GM23338 (cell line): ENCODE measurements around the gene ZNF281. TPM values are rescaled to one million over a fixed set of nuclear protein-coding genes. Genes with fewer than 3 reads are reported as not detected.

Source experiments
- ATAC-seq: fragments of 200-7000 bp; cut with Tn5 transposase; 3 replicates; pipeline ENCODE4 v1.9.1; 2020
- DNase-seq: peaks from one replicate; pipeline ENCODE4 v3.0.0-alpha.2; 2015; ENCODE audit warnings: low spot score
- H2AFZ ChIP-seq: fragments of 200-600 bp; sonication (generic); 2 replicates; pipeline ENCODE4 v1.8.0; 2016; ENCODE audit warnings: antibody characterized with exemption, mild to moderate bottlenecking, moderate library complexity
- H3F3A ChIP-seq: fragments of 200-600 bp; sonication (generic); replicated peaks from 2 replicates; pipeline ENCODE4 v1.8.0; 2017; ENCODE audit warnings: antibody characterized with exemption, mixed run types, low read depth
- H3K27ac ChIP-seq: fragments of 200-600 bp; sonication (generic); 2 replicates; pipeline ENCODE4 v1.6.1; 2016; ENCODE audit warnings: low read depth
- H3K27me3 ChIP-seq: fragments of 200-600 bp; sonication (generic); 2 replicates; pipeline ENCODE4 v1.8.0; 2016; ENCODE audit warnings: mild to moderate bottlenecking, mixed run types, moderate library complexity; ENCODE audit not compliant: insufficient read depth
- H3K36me3 ChIP-seq: fragments of 200-600 bp; sonication (generic); 2 replicates; pipeline ENCODE4 v1.8.0; 2016; ENCODE audit warnings: mild to moderate bottlenecking; ENCODE audit not compliant: insufficient read depth
- H3K4me1 ChIP-seq: fragments of 200-600 bp; sonication (generic); 2 replicates; pipeline ENCODE4 v1.8.0; 2016; ENCODE audit warnings: mild to moderate bottlenecking, moderate library complexity; ENCODE audit not compliant: insufficient read depth
- H3K4me2 ChIP-seq: fragments of 200-600 bp; sonication (generic); 2 replicates; pipeline ENCODE4 v1.7.1; 2017; ENCODE audit warnings: mixed run types
- H3K4me3 ChIP-seq: fragments of 200-600 bp; sonication (generic); 2 replicates; pipeline ENCODE4 v1.6.1; 2016; ENCODE audit warnings: mixed run types
- H3K79me2 ChIP-seq: fragments of 200-600 bp; sonication (generic); replicated peaks from 2 replicates; pipeline ENCODE4 v1.8.0; 2017; ENCODE audit warnings: mild to moderate bottlenecking; ENCODE audit not compliant: insufficient read depth
- H3K9me2 ChIP-seq: fragments of 200-600 bp; sonication (generic); 2 replicates; pipeline ENCODE4 v1.8.0; 2017; ENCODE audit not compliant: insufficient read depth
- H4K20me1 ChIP-seq: fragments of 200-600 bp; sonication (generic); replicated peaks from 2 replicates; pipeline ENCODE4 v1.8.0; 2017; ENCODE audit warnings: mild to moderate bottlenecking; ENCODE audit not compliant: insufficient read depth
- H3K27ac Mint-ChIP-seq: 2 replicates; pipeline ENCODE4 v1.8.0; 2020; ENCODE audit warnings: inconsistent platforms, mild to moderate bottlenecking, moderate library complexity, mixed read lengths
- H3K27me3 Mint-ChIP-seq: 3 replicates; pipeline ENCODE4 v1.8.0; 2022; ENCODE audit warnings: low read depth, mild to moderate bottlenecking, moderate library complexity, mixed read lengths, inconsistent platforms; ENCODE audit not compliant: insufficient read depth, poor library complexity
- H3K36me3 Mint-ChIP-seq: 3 replicates; pipeline ENCODE4 v1.8.0; 2021; ENCODE audit warnings: low read depth, mild to moderate bottlenecking, inconsistent platforms, moderate library complexity, mixed read lengths
- H3K4me1 Mint-ChIP-seq: 3 replicates; pipeline ENCODE4 v1.8.0; 2020; ENCODE audit warnings: mild to moderate bottlenecking, inconsistent platforms, mixed read lengths
- H3K4me3 Mint-ChIP-seq: 3 replicates; pipeline ENCODE4 v1.8.0; 2021; ENCODE audit warnings: moderate library complexity, mild to moderate bottlenecking, inconsistent platforms, mixed read lengths
- H3K9me3 Mint-ChIP-seq: 3 replicates; pipeline ENCODE4 v1.8.0; 2020; ENCODE audit warnings: moderate library complexity, mild to moderate bottlenecking, inconsistent platforms, mixed read lengths
- CREB1 ChIP-seq: fragments of 250-450 bp; sonication (Bioruptor Pico); IDR thresholded peaks from 2 replicates; pipeline ENCODE4 v1.5.0; 2020; ENCODE audit warnings: low read depth, mild to moderate bottlenecking, moderate library complexity
- EZH2 ChIP-seq: fragments of 200-600 bp; sonication (generic); IDR thresholded peaks from one replicate; pipeline ENCODE4 v1.8.0; 2017; ENCODE audit warnings: antibody characterized with exemption, mild to moderate bottlenecking, low read depth; ENCODE audit not compliant: unreplicated experiment
- EZH2phosphoT487 ChIP-seq: fragments of 200-600 bp; sonication (generic); IDR thresholded peaks from one replicate; pipeline ENCODE4 v1.8.1; 2018; ENCODE audit warnings: antibody characterized with exemption; ENCODE audit not compliant: unreplicated experiment
- JUNB ChIP-seq: IDR thresholded peaks from one replicate; pipeline ENCODE4 v1.6.1; 2016; ENCODE audit warnings: antibody characterized with exemption; ENCODE audit not compliant: unreplicated experiment
- NANOG ChIP-seq: IDR thresholded peaks from 2 replicates; pipeline ENCODE4 v1.6.1; 2016; ENCODE audit warnings: antibody characterized with exemption, borderline replicate concordance
- POLR2AphosphoS5 ChIP-seq: IDR thresholded peaks from 2 replicates; pipeline ENCODE4 v1.6.1; 2016; ENCODE audit warnings: antibody characterized with exemption, low read depth
- STAT1 ChIP-seq: IDR thresholded peaks from one replicate; pipeline ENCODE4 v1.6.1; 2016; ENCODE audit warnings: antibody characterized with exemption; ENCODE audit not compliant: unreplicated experiment
- ZNF114 ChIP-seq: fragments of 250-450 bp; sonication (Bioruptor Pico); IDR thresholded peaks from 2 replicates; pipeline ENCODE4 v1.5.0; 2020; ENCODE audit warnings: mild to moderate bottlenecking, moderate library complexity
- ZNF331 ChIP-seq: fragments of 250-450 bp; sonication (Bioruptor Pico); IDR thresholded peaks from 2 replicates; pipeline ENCODE4 v1.5.0; 2020; ENCODE audit warnings: low read depth, mild to moderate bottlenecking, moderate library complexity
- polyA plus RNA-seq: library from polyadenylated mRNA; unstranded; fragments of >200 nt; fragmentation: Nextera tagmentation; extraction: Ambion mirVana; gene quantifications from 2 replicates; pipeline ENCODE4 v1.2.1, GENCODE V29; 2016
- total RNA-seq: library from RNA; depleted of rRNA; stranded (reverse); fragments of >200 nt; shearing (Covaris generic); gene quantifications from 2 replicates; pipeline ENCODE4 v1.2.3, GENCODE V29; 2014
- TF ChIP-seq, protein P1 (sequence below): fragments of 250-450 bp; sonication (Bioruptor Pico); IDR thresholded peaks from 2 replicates; pipeline ENCODE4 v1.5.0; 2020; ENCODE audit warnings: mild to moderate bottlenecking, moderate library complexity
- TF ChIP-seq, protein P2 (sequence below): IDR thresholded peaks from 2 replicates; pipeline ENCODE4 v1.6.1; 2016; ENCODE audit warnings: antibody characterized with exemption
- TF ChIP-seq, protein P3 (sequence below): IDR thresholded peaks from one replicate; pipeline ENCODE4 v1.6.1; 2018; ENCODE audit warnings: antibody characterized with exemption; ENCODE audit not compliant: unreplicated experiment
- TF ChIP-seq, protein P4 (sequence below), 2 experiments: fragments of 200-600 bp in 1 of 2; sonication (generic) in 1 of 2; conservative IDR thresholded peaks; 2 replicates each; pipeline versions ENCODE4 v1.5.1 to v1.6.1; 2016 to 2017; ENCODE audit warnings: antibody characterized with exemption in 2 of 2, low read depth in 2 of 2, mild to moderate bottlenecking in 2 of 2, moderate library complexity in 1 of 2

Gene ZNF281
- total and polyA plus RNA-seq, 2 experiments from 2014 or later = 62.1 to 79.3 TPM

DNA sequence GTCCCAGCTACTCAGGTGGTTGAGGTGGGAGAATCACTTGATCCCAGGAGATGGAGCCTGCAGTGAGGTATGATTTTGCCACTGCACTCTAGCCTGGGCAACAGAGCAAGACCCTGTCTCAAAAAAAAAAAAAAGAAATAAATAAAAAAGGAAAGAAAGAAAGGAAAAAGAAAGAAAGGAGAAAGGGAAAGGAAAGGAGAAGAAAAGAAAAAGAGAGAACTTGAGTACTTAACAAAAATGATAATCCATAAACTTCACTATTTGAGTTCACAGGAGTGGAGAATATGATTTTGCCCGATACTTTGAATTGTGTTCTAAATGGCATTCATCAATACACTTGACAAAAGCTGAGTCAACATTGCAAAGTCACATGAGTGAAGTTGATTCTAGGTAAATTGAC is 23.8 kb upstream of the ZNF281 start:
- Histone ChIP-seq H3K9me2 (no peaks in the 10 kb centered on the region), H3K36me3 (0 out of 2 replicates have a peak, but pooled peaks cover 13% of the 10 kb centered on the region), H3K79me2 (peaks cover 50% of the 10 kb centered on the region), H4K20me1 (peaks cover 12% of the 10 kb centered on the region), H3K4me1 (no peaks in the 10 kb centered on the region), H3K27me3 (no peaks in the 10 kb centered on the region), H2AFZ (no peak overlapping the region), H3F3A (peaks cover 10% of the 10 kb centered on the region; the same call in 1 of the 2 replicates), H3K4me3 (no peak overlapping the region), H3K27ac (peak overlapping the region; percentile 48; the same call in 1 of the 2 replicates), H3K4me2 (no peak overlapping the region)
- peaks cover 47% of the 10 kb centered on the region for H3K36me3 Mint-ChIP-seq
- no peaks in the 10 kb centered on the region; the same call in 2 of the 3 replicates for H3K4me1 Mint-ChIP-seq
- no peak overlapping the region for H3K4me3 Mint-ChIP-seq
- ATAC-seq (no peak), DNase-seq (no peak)
- no peak for TF ChIP-seq JUNB
- no peak for TF ChIP-seq EZH2phosphoT487
- no peak for TF ChIP-seq CREB1 (CRISPR knock-in tag)
- TF ChIP-seq, protein P1, sequence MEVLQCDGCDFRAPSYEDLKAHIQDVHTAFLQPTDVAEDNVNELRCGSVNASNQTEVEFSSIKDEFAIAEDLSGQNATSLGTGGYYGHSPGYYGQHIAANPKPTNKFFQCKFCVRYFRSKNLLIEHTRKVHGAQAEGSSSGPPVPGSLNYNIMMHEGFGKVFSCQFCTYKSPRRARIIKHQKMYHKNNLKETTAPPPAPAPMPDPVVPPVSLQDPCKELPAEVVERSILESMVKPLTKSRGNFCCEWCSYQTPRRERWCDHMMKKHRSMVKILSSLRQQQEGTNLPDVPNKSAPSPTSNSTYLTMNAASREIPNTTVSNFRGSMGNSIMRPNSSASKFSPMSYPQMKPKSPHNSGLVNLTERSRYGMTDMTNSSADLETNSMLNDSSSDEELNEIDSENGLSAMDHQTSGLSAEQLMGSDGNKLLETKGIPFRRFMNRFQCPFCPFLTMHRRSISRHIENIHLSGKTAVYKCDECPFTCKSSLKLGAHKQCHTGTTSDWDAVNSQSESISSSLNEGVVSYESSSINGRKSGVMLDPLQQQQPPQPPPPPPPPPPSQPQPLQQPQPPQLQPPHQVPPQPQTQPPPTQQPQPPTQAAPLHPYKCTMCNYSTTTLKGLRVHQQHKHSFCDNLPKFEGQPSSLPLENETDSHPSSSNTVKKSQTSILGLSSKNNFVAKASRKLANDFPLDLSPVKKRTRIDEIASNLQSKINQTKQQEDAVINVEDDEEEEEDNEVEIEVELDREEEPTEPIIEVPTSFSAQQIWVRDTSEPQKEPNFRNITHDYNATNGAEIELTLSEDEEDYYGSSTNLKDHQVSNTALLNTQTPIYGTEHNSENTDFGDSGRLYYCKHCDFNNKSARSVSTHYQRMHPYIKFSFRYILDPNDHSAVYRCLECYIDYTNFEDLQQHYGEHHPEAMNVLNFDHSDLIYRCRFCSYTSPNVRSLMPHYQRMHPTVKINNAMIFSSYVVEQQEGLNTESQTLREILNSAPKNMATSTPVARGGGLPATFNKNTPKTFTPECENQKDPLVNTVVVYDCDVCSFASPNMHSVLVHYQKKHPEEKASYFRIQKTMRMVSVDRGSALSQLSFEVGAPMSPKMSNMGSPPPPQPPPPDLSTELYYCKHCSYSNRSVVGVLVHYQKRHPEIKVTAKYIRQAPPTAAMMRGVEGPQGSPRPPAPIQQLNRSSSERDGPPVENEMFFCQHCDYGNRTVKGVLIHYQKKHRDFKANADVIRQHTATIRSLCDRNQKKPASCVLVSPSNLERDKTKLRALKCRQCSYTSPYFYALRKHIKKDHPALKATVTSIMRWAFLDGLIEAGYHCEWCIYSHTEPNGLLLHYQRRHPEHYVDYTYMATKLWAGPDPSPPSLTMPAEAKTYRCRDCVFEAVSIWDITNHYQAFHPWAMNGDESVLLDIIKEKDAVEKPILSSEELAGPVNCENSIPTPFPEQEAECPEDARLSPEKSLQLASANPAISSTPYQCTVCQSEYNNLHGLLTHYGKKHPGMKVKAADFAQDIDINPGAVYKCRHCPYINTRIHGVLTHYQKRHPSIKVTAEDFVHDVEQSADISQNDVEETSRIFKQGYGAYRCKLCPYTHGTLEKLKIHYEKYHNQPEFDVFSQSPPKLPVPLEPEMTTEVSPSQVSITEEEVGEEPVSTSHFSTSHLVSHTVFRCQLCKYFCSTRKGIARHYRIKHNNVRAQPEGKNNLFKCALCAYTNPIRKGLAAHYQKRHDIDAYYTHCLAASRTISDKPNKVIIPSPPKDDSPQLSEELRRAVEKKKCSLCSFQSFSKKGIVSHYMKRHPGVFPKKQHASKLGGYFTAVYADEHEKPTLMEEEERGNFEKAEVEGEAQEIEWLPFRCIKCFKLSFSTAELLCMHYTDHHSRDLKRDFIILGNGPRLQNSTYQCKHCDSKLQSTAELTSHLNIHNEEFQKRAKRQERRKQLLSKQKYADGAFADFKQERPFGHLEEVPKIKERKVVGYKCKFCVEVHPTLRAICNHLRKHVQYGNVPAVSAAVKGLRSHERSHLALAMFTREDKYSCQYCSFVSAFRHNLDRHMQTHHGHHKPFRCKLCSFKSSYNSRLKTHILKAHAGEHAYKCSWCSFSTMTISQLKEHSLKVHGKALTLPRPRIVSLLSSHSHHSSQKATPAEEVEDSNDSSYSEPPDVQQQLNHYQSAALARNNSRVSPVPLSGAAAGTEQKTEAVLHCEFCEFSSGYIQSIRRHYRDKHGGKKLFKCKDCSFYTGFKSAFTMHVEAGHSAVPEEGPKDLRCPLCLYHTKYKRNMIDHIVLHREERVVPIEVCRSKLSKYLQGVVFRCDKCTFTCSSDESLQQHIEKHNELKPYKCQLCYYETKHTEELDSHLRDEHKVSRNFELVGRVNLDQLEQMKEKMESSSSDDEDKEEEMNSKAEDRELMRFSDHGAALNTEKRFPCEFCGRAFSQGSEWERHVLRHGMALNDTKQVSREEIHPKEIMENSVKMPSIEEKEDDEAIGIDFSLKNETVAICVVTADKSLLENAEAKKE = no peak
- TF ChIP-seq POLR2AphosphoS5 = no peak
- TF ChIP-seq, protein P2, sequence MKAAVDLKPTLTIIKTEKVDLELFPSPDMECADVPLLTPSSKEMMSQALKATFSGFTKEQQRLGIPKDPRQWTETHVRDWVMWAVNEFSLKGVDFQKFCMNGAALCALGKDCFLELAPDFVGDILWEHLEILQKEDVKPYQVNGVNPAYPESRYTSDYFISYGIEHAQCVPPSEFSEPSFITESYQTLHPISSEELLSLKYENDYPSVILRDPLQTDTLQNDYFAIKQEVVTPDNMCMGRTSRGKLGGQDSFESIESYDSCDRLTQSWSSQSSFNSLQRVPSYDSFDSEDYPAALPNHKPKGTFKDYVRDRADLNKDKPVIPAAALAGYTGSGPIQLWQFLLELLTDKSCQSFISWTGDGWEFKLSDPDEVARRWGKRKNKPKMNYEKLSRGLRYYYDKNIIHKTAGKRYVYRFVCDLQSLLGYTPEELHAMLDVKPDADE = no peak
- TF ChIP-seq, protein P3, sequence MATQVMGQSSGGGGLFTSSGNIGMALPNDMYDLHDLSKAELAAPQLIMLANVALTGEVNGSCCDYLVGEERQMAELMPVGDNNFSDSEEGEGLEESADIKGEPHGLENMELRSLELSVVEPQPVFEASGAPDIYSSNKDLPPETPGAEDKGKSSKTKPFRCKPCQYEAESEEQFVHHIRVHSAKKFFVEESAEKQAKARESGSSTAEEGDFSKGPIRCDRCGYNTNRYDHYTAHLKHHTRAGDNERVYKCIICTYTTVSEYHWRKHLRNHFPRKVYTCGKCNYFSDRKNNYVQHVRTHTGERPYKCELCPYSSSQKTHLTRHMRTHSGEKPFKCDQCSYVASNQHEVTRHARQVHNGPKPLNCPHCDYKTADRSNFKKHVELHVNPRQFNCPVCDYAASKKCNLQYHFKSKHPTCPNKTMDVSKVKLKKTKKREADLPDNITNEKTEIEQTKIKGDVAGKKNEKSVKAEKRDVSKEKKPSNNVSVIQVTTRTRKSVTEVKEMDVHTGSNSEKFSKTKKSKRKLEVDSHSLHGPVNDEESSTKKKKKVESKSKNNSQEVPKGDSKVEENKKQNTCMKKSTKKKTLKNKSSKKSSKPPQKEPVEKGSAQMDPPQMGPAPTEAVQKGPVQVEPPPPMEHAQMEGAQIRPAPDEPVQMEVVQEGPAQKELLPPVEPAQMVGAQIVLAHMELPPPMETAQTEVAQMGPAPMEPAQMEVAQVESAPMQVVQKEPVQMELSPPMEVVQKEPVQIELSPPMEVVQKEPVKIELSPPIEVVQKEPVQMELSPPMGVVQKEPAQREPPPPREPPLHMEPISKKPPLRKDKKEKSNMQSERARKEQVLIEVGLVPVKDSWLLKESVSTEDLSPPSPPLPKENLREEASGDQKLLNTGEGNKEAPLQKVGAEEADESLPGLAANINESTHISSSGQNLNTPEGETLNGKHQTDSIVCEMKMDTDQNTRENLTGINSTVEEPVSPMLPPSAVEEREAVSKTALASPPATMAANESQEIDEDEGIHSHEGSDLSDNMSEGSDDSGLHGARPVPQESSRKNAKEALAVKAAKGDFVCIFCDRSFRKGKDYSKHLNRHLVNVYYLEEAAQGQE = no peak
- TF ChIP-seq, protein P4, sequence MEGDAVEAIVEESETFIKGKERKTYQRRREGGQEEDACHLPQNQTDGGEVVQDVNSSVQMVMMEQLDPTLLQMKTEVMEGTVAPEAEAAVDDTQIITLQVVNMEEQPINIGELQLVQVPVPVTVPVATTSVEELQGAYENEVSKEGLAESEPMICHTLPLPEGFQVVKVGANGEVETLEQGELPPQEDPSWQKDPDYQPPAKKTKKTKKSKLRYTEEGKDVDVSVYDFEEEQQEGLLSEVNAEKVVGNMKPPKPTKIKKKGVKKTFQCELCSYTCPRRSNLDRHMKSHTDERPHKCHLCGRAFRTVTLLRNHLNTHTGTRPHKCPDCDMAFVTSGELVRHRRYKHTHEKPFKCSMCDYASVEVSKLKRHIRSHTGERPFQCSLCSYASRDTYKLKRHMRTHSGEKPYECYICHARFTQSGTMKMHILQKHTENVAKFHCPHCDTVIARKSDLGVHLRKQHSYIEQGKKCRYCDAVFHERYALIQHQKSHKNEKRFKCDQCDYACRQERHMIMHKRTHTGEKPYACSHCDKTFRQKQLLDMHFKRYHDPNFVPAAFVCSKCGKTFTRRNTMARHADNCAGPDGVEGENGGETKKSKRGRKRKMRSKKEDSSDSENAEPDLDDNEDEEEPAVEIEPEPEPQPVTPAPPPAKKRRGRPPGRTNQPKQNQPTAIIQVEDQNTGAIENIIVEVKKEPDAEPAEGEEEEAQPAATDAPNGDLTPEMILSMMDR (conservative IDR thresholded peaks at IDR 0.05; ENCODE audit: low read depth in 2 of 2) = no peak
- TF ChIP-seq ZNF114 = no peak
- TF ChIP-seq ZNF331 (CRISPR knock-in tag) = no peak
- no peak for TF ChIP-seq EZH2
- TF ChIP-seq NANOG = no peak
- TF ChIP-seq STAT1 = no peak
- no peaks in the 10 kb centered on the region; the same call in 2 of the 3 replicates for H3K9me3 Mint-ChIP-seq
- H3K27me3 Mint-ChIP-seq = peaks cover 4% of the 10 kb centered on the region
- no peak overlapping the region for H3K27ac Mint-ChIP-seq
